Left kidney (tissue), 2 donors: ENCODE results near the gene CHCHD5. TPM values are rescaled to one million over a fixed set of nuclear protein-coding genes. Genes with fewer than 3 reads are reported as not detected.
"Not testable (repeated sequence)": the region's sequence is repeated elsewhere in the genome, so short reads cannot be mapped to it uniquely, and the experiment has no call there.

Experiments
- DNase-seq: peaks from one replicate; pipeline ENCODE4 v3.0.0-alpha.2; 2013
- polyA plus RNA-seq: library from polyadenylated mRNA; unstranded; fragments of 120-200 nt; gene quantifications from one replicate; pipeline ENCODE4 v1.2.1, GENCODE V29; 2013; ENCODE audit not compliant: insufficient read length

Gene CHCHD5
- polyA plus RNA-seq, 1 donor, result 20.3 TPM

DNA sequence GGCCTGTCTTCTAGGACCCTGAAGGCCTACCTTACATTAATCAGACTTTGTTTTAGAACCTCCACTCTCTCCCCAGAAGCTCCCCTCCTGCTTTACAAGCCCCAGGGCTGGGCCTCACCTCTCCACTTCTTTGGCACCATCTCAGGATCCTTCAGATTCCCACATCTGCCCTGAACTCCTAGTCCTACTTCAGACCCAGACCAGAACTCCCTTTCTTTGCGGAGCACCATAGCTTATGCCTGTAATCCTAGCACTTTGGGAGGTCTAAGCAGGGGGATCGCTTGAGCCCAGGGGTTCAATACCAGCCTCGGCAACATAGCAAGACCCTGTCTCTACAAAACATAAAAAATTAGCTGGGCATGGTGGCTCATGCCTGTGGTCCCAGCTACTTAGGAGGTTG lies 991 bp downstream of the CHCHD5 start:
- DNase-seq, result no peak

DNA sequence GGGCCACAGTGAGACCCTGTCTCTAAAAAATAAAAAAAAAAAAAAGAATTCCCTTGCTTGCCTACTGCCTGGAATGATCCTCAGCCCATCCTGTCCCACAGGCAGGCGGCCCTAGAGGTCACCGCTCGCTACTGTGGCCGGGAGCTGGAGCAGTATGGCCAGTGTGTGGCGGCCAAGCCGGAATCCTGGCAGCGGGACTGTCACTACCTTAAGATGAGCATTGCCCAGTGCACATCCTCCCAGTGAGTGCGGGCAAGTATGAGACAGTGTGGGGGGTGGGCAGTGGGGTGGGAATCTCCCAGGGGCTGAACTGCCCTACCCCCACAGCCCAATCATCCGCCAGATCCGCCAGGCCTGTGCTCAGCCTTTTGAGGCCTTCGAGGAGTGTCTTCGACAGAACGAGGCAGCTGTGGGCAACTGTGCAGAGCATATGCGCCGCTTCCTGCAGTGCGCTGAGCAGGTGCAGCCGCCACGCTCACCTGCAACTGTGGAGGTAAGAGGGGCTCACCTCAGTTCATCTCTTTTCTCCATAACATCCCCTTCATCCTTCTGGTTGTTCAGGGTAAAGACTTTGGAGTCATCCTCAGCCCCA lies 1.6 kb downstream of the CHCHD5 start:
- DNase-seq, result no peak

DNA sequence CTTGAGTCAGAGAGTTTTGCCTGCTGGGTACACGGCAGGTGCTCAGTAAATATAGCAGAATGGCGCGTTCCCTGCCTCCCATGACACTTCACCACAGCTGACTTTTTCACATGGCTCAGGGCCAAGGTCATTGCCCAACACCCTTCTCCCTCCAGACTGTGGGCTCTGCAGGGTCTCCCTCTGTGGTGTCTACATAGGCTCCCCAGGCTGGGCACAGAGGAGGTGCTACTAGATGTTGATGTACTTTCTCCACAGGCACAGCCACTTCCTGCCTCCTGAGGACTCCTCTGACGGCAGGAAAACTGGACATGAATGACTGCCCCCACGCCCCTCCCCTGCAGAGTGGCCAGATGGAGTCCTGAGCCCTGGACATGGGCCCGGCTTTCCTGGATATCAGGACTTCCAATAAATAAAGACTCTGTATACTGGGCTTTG lies 4.2 kb downstream of the CHCHD5 start:
- no peak for DNase-seq

DNA sequence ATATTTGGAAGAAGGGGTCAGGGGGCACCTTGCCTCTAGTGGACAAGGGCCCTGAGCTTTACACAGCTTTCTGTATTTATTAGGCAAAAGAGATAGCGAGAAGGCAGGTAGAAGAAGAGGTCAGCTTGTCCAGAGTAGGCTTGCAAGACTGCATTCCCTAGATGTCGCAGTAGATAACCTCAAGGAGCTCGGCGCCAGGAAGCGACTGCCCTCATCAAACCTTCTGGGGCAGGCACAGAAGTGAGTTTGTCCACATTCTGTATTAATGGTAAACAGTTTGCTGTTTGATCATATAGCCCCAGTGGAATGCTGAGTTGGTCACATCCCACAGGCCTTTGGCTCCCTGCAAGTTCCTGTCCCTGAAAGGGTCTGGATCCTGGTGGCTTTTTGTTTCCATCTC lies 7.0 kb downstream of the CHCHD5 start:
- no peak for DNase-seq

DNA sequence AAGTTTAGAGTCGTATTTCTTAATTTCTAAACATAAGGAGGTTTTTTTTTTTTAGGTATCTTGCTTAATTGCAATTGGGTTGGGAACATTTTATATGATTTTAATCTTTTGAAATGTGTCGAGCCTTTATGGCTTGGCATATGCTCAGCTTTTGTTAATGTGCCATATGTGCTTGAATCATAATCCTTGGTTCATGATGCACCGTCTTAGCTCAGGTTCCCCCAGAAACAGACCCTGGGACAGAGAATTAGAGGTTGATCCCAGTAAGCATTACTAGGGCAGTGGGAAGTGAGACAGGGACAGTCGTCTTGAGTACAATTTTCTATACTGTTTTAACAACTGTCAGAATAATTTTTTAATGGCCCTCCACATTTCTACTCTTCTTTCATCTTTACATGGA lies 9.3 kb downstream of the CHCHD5 start:
- DNase-seq, result no peak

DNA sequence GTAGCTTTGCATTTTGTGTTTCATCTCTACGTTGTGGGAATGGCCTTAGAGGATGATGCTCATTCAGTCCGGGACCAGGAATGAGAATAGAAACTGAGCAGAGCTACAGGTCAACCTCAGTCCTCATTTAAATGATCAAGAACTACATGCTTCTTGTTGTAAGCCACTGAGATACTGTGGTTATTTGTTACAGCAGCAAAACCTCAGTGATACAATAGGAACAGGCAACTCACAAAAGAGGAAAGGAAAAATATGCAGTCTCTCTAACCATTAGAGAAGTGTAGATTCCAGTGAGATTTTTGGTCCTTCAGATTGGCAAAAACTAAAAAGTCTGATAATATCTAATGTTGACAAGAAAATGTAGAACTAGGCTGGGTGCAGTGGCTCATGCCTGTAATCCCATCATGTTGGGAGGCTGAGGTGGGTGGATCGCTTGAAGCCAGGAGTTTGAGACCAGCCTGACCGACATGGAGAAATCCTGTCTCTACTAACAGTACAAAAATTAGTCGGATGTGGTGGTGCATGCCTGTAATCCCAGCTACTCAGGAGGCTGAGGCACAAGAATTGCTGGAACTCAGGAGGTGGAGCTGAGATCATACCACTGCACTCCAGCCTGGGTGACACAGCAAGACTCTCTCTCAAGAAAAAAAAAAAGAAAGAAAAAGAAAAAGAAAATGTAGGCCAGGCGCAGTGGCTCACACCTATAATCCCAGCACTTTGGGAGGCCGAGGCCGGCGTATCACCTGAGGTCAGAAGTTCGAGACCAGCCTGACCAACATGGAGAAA lies 13.3 kb downstream of the CHCHD5 start:
- no peak for DNase-seq

DNA sequence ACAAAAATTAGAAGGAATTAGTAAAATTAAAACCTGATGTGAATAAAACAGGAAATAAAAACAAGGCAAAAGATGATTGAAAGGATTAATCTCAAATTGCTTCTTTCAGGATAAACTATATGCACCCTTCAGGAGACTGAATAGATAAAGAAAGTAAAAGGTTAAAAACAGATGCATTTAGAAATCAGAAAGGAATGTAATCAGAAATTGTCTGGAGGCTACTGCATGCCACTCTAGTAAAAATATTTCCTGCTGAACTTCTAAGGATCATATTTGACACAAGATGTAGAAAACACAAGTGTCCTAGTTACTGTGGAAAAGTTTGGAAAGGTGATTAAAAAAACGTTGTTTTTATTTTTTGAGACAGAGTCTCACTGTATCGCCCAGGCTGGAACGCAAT lies 16.2 kb downstream of the CHCHD5 start:
- no peak for DNase-seq

DNA sequence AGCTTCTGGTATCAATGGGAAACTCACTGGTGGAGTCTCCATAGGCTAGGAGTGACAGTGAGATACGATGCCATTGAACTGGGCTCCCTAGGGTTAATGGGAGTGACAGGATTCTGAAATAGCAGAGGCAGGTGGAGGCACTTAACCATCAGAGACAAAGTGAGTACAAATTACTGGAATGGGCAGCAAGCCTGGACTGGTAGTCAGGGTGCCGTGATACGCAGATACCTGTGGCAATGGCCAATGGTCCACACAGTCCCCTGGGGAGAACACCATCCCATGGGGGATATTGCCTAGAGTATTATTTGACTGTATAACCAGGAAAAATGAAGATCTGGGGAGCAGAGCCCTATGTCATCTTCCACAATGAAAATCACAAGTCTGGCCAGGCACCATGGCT lies 17.3 kb downstream of the CHCHD5 start:
- DNase-seq, result no peak

DNA sequence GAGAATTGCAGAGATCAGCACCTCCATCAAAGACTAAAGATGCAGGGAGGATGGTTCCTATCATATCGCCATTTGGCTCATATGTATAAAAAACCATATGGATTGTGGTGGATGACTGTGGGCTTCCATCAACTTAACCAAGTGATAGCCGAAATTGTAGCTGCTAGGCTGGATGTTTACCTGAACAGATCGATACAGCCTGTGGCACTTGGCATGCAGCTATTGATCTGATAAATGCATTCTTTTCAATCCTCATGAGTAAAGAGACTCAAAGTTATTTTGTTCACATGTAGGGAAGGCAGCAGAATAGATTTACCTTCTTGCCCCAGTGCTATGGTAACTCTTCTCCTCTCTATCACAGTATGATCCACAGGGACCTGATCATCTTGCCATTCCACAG lies 18.5 kb downstream of the CHCHD5 start:
- DNase-seq, result no peak

DNA sequence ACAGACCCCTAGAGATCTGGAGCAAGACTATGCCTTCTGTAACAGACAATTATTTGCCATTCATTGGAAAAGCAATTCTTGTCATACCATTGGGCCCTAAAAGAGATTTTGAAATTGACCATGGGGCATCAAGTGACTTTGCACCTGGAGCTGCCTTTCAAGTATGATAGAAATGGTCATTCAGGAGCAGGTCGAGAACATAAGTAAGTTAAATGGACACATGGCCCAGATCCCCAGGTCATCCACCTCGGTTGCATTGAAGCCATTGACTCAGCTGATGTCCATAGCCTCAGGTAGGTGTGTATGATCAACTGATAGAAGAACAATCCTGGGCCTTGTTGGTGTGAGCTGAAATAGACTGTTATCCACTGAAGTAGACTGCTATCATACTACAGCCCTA lies 19.3 kb downstream of the CHCHD5 start:
- DNase-seq, result no peak

DNA sequence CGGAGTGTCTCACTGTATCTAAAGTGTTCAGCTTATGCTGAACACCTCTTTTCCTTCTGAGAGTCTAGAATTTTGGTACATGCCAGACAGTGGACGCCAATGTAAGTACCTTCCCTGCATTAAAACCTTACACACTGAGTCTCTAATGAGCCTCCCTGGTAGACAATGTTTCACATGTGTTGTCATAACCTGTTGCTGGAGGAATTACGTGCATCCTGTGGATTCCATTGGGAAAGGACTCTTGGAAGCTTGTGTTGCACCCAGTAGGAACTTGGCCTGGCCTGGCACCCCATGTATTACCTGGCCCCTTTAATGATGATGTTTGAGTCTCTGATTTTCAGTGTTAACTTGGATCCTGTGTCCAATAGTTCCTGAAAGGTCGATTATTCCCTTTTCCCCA lies 20.5 kb downstream of the CHCHD5 start:
- no peak for DNase-seq

DNA sequence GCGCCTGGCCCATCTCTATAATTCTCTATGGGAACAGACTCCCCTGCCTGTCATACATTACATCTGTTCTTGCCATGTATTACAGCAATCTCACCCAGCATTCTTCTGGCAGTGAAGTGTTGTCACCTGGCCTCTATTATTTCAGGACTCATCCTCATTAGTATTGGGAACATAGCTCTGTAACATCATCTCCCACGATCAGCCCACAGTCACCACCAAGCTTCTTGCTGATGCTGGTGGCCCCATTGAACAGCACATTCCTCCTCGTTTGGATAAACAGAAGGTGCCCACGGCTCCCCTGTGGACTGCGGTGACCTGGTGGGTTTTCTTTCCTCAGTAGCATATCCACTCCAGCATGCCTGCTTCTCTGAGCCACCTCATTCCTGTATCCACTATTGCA lies 21.5 kb downstream of the CHCHD5 start:
- no peak for DNase-seq

DNA sequence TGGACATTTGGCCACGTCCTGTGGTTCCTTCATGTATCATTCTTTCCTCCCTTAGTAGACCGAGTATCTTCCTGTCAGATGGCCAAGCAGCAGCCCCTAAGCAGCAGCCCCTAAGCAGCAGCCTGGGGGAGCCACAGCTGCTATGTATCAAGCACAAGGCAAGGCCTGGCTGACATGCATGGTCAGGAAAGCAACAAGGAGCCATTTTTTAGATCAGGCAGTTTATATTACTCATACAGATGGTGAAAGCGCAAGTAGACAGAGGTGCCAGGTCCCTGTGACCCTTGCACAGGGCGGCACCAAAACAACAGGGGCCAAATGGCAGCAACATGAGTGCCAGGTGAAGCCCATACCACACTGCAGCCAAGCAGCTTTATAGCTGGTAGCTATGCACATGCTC lies 22.1 kb downstream of the CHCHD5 start:
- DNase-seq, result no peak

DNA sequence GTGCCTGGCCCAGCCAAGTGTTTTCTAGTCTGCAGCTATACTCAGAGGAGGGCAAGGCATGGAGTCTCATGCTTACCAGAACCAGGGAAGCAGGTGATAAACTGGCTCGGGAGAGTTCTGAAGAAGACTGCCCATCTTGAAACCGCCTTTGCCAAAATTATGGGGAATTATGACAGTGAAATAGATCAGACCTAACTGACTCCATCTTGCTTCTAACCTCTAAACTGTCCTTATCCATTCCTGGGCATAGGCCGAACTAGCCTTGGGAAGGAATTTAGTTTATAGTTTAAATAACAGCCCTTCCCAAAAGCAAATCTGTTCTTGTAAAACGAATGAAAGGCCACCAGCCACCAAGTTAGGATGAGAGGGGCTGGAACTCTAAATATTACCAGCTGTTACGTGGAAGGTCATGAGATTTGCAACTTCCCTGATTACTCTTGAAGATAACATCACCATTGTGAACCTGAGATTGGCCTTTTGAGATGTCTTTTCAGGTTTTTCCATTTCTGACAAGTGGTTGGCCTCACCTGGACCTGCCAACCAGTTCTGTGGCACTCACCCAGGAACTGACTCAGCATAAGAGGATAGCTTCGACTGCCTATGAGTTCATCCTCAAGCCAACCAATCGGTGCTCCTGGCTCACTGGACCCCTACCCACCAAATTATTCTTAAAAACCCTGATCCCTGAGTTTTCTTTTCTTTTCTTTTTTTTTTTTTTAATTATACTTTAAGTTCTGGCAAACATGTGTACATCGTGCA lies 23.4 kb downstream of the CHCHD5 start:
- no peak for DNase-seq

DNA sequence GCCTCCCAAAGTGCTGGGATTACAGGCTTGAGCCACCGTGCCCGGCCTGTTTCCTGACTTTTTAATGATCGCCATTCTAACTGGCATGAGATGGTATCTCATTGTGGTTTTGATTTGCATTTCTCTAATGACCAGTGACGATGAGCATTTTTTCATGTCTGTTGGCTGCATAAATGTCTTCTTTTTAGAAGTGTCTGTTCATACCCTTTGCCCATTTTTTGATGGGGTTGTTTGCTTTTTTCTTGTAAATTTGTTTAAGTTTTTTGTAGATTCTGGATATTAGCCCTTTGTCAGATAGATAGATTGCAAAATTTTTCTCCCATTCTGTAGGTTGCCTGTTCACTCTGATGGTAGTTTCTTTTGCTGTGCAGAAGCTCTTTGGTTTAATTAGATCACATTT lies 24.9 kb downstream of the CHCHD5 start:
- DNase-seq, result not testable (repeated sequence)

DNA sequence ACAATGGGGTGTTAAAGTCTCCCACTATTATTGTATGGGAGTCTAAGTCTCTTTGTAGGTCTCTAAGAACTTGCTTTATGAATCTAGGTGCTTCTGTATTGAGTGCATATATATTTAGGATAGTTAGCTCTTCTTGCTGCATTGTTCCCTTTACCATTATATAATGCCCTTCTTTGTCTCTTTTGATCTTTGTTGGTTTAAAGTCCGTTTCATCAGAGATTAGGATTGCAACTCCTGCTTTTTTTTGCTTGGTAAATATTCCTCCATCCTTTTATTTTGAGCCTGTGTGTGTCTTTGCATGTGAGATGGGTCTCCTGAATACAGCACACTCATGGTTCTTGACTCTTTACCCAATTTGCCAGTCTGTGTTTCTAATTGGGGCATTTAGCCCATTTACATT lies 27.9 kb downstream of the CHCHD5 start:
- DNase-seq, result not testable (repeated sequence)

DNA sequence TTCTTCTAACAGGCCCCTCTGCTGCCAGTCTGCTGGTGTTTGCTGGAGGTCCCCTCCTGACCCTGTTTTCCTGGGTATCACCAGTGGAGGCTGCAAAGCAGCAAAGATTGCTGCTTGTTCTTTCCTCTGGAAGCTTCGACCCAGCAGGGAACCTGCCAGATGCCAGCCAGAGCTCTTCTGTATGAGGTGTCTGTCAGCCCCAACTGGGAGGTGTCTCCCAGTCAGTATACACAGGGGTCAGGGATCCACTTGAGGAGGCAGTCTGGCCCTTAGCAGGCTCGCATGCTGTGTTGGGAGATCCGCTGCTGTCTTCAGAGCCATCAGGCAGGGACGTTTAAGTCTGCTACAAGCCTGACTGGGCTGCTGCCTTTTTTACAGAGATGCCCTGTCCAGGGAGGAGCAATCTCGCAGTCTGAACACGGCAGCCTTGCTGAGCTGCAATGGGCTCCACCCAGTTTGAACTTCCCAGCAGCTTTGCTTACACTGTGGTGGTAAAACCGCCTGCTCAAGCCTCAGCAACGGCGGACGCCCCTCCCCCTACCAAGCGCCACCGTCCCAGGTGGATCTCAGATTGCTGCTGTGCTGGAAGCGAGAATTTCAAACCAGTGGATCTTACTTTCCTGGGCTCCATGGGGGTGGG lies 29.9 kb downstream of the CHCHD5 start:
- DNase-seq, result no peak

DNA sequence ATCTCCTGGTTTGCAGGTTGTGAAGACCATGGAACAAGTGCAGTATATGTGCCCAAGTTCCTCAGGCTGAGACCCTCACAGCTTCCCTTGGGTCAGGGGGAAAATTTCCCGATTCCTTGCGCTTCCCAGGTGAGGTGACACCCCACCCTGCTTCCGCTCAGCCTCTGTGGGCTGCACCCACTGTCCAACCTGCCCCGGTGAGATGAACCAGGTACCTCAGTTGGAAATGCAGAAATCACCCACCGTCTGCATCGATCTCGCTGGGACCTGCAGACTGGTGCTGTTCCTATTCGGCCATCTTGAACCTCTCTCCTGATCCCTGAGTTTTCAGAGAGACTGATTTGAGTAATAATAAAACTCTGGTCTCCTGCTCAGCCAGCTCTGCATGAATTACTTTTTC lies 30.6 kb downstream of the CHCHD5 start:
- no peak for DNase-seq

DNA sequence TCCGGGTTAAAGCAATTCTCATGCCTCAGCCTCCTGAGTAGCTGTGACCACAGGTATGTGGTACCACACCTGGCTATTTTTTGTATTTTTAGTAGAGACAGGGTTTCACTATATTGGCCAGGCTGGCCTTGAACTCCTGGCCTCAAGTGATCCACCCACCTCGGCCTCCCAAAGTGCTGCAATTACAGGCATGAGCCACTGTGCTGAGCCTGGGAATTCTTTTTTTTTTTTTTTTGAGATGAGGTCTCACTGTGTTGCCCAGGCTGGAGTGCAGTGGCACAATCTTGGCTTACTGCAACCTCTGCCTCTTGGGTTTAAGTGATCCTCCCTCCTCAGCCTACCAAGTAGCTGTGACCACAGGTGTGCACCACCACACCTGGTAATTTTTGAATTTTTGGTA lies 31.4 kb downstream of the CHCHD5 start:
- DNase-seq, result not testable (repeated sequence)

DNA sequence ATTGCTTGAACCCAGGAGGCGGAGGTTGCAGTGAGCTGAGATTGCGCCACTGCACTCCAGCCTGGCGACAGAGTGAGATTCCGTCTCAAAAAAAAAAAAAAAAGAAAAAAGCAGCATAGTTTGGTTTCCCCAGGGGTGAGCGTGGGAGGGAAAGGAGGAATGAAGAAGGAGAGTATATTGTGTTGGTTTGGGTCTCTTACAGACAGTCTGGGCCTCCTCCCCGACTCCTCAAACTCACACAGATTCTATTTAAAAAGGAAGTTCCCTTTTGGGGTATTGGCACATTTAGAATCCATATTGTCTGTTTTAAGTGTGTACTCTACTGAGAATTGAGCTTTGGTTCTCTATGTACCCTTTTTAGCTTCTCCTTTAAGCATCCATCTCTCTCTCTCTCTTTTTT lies 34.0 kb downstream of the CHCHD5 start:
- no peak for DNase-seq

DNA sequence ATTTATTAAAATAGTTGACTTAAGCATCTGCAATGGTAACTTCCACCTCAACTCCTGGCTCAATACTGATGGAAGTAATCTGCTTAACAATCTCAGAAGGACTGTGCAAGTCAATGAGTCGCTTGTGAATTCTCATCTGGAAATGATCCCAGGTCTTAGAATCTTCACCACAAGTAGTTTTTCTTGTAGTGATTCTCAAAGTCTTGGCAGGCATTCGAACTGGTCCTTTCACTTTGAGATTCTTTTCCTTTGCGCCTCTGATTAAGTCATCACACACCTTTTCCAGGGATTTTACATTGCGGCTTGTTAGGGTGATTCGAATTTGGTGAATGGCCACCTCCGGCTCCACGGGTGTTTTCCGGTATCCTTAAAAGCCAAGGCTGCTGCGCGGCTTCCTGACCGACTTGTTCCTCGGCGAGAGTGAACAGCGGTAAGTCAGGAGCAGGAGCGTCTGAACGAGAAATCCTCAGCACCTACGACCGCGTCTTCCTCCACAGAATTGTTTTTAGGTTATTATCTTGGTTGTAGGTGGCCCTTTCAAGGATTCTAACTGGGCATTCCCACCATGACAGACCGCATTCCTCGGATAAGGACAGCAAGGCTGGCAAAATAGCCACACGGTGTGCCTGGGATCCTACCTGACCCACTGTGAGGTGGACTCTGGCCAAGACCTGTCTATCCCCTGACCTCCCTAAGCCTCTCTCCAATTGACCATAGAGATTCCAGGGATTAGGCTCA lies 37.5 kb downstream of the CHCHD5 start:
- DNase-seq, result no peak

DNA sequence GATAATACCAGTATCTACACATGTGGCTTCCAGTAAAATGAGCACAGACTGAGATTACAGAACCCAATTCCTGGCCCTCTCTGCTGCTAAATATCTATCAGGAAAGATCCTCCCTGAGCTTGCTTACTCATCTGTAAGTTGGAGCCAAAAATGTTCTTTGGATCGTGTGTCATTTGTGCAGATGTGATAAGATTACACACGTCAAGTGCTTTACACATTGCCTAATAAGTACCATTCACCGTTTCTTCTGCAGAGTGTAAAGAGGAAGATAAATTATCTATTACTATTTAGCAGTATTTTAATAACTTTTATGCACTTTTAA lies 38.1 kb downstream of the CHCHD5 start:
- DNase-seq, result no peak
